GDM1 (cell line): ENCODE measurements around the gene PTPN6.

Experiments used
- DNase-seq: peaks from one replicate; lab custom pipeline; 2025; lab: John Stamatoyannopoulos, UW

The PTPN6 gene

DNA sequence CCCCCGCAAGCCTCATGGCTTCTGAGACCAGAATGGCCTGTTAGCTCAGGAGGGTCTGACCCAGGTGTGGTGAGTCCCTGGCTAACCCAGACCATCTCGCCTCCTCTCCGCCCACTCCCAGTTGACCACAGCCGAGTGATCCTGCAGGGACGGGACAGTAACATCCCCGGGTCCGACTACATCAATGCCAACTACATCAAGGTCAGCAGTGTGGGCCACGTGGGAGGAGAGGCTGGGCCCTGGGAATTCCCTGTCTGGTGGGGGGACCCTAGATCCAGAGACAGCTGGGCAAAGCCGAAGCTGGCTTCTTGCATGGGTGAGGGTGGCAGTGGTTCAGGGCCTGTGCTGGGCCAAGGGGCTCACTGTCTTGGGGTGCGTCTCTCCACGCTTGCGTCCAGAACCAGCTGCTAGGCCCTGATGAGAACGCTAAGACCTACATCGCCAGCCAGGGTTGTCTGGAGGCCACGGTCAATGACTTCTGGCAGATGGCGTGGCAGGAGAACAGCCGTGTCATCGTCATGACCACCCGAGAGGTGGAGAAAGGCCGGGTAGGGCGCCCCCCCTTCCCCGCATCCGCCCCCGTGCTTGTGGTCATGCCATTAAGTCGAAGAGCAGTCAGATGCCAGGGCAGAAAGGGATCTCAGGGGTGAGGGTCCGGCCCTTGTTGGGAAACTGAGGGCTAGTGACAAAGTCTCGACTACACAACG lies 5.0 kb downstream of the PTPN6 start:
- no peak for DNase-seq

DNA sequence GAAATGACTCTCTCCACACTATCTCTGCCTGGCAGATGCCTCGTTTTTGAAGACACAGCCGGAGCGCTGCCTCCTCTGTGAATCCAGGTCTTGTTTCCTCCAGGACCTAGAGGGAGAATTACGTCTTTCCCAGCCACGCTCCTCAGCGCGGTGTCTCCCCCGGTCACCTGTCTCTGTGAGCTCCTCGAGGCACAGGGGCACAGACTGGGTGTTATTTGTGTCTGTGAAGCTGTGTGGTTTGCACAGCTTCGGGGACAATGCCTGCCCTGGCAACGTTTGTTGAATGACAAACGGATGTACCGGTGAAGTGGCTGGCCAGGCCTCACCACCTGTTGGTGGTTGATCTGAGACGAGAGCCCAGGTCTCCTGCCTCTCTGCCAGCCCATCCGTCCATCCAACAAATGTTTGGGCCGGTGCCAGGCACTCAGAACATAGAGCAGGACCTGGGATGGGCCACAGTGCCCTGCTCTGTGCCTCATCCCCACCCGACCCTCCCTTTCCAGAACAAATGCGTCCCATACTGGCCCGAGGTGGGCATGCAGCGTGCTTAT lies 6.1 kb downstream of the PTPN6 start:
- no peak for DNase-seq

GRCh38 chr12:6957741-6958608 lies 6.8 kb downstream of the PTPN6 start:
- no peak for DNase-seq

GRCh38 chr12:6958609-6959057 lies 7.5 kb downstream of the PTPN6 start:
- no peak for DNase-seq

DNA sequence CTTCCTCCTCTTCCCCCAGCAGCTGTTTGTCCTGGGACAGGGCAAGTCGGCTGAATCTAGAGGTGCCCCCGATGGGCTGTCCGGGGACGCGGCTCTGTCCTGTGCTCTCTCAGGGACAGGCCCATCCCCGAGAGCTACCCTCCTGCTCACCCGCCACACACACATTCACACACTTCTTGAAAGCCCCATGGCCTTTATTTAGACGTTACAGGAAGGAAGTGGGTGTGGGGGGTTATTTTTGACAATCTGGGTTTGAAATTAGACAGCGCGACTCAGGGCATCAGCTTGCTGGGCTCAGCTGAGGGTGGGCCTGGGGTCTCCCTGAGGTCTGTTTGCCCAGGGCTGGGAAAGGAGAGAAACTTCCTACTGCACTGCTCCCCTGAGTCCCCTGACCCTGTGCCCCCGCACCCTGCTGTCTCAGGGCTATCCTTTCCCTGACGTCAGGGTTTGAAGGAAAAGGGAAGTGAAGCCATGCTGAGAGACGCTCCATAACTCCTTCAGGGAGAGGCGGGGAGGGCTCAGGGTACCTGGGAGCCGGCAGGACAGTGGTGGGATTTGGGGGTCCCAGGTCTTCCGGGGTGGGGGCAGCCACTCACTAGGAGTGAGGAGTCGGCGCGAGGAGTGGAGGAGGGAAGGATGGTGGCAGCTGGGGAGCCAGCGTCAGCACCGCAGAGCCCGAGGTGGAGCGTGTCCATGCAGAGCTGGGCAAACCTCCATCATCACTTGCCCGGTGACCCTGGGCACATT lies 8.1 kb downstream of the PTPN6 start:
- peak; percentile 45 for DNase-seq

- no peak for DNase-seq
These were observed 8.8 kb downstream of the PTPN6 start for GRCh38 chr12:6959805-6960592.

GRCh38 chr12:6960593-6961277 lies 9.6 kb downstream of the PTPN6 start:
- DNase-seq: no peak

DNA sequence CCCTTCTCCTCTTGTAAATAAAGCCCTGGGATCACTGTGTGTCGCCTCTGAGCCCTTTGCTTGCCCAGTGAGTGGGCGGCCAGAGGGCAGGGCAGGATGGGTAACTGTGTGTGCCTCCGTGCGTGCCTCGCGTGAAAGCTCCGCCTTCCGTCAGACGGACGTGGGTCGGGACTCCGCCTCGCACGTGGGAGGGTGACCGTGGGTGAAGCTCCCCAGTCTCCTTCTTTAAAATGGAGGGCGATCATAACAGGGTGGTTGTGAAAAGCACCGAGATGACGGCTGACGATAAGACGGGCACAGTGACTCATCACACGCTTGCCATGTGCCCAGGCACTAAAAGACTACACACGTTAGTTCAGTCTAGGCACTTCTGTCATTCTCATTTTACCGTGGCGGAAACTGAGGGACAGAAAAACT lies 10.1 kb downstream of the PTPN6 start:
- DNase-seq: no peak

- no peak for DNase-seq
These were observed 10.6 kb downstream of the PTPN6 start for GRCh38 chr12:6961695-6962284.

- no peak for DNase-seq
These were observed 11.3 kb downstream of the PTPN6 start for GRCh38 chr12:6962285-6963015.

DNA sequence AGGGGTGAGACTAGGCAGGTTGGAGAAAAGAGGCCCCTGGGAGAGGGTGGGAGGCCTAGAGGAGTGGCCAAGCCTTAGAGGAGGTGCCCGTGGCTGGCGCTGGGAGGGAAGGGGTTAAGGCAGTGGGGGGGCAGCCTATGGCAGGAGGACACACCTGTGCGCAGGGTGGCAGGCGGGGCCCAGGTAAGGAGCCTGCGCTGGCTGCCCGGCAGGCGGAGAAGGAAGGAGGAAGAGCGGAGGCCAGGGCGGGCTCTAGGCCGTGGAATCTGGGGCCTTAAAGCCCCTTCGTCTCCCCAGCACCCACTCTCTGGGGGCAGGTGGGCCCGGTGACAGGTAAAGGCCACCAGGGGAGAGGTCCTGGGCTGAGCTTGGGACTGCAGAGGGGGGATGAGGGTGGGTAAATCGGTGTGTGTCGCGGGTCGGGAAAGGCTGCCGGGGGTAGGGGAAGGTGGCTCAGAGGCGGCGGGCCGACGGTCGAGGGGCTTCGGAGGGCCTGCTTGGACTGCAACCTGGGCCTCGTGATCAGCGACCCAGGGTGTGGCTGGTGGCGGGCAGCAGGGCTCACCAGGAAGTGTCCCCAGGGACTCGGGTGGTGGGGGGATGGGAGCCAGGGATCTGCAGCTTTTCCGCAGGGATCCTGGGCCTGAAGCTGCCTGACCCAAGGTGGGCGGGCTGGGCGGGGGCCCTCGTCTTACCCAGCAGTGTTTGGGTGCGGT lies 12.0 kb downstream of the PTPN6 start:
- no peak for DNase-seq

- DNase-seq: no peak
These were observed 12.7 kb downstream of the PTPN6 start for GRCh38 chr12:6963791-6964413.

DNA sequence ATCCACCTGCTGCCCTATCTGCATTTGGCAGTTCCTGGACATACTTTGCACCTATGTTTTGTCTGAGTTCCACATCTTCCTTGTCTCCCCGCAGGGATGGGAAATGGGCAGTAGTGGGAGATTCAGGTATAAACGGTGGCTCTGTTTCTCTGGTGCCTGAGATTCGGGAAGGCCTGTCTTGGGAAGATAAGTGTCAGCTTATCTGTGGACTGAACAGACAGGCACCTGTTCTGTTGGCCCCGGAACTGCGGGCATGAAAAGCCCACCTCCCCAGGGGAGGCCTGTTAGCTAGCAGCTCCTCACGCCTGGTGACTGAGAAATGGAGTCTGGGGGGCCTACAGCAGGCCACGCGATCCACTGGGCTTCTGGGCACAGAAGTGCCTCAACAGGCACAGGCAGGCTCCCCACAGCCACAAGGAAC lies 13.5 kb downstream of the PTPN6 start:
- DNase-seq: no peak

GRCh38 chr12:6965026-6965661 lies 14.0 kb downstream of the PTPN6 start:
- peak; percentile 80 for DNase-seq

GRCh38 chr12:6965714-6966113 lies 14.6 kb downstream of the PTPN6 start:
- DNase-seq: no peak

DNA sequence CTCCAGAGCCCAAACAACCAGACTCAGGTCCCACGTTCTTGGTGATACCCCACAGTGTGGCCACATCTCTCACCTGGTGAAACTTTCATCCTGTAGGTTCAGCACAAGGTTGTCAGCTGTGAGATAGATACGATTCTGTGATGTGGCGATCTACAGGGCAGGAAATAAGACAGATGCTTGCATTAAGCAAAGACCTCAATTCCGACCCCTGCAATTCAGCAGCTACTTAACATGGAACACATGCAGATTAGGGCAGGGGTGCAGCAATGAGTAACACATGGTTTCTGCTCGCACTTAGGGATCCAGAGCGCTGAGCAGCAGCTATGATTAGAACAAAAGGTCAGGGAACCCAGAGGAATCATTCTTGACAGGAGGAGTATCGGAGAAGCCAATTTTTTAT lies 15.2 kb downstream of the PTPN6 start:
- DNase-seq: no peak

- DNase-seq: no peak
These were observed 16.5 kb downstream of the PTPN6 start for GRCh38 chr12:6967651-6968100.

- DNase-seq: no peak
These were observed 17.3 kb downstream of the PTPN6 start for GRCh38 chr12:6968426-6968825.
